NCI-H1105 (cell line): ENCODE data around the gene GUCA2A.

Source experiments
- DNase-seq: peaks from one replicate; lab custom pipeline; 2025; lab: John Stamatoyannopoulos, UW

The GUCA2A gene

GRCh38 chr1:42130061-42130660, 34.4 kb downstream of the GUCA2A start:
- DNase-seq: no peak

- no peak for DNase-seq
These were observed 35.6 kb downstream of the GUCA2A start for GRCh38 chr1:42128964-42129363.

GRCh38 chr1:42128499-42128898, 36.0 kb downstream of the GUCA2A start:
- no peak for DNase-seq

DNA sequence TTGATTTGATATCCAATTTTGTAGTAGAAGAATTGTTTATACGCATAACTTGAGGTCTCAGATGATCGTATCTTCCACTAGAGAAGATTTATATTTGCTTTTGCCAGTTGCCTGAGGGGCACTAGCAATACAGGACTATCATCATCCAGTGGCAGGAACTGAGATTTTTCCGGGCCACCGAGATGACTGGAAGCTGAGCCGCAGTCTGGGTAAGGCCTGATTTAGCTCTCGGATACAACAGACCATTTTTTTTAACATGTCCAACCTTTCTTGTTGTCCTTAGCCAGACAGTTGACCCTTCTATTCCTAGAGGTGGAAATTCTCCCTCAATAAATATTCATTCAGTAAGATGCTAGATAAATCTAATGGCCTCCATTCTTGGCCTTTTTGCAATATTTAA, 36.8 kb downstream of the GUCA2A start:
- no peak for DNase-seq

GRCh38 chr1:42125552-42125951, 39.0 kb downstream of the GUCA2A start:
- no peak for DNase-seq

GRCh38 chr1:42122408-42122807, 42.1 kb downstream of the GUCA2A start:
- no peak for DNase-seq

GRCh38 chr1:42118125-42118524, 46.4 kb downstream of the GUCA2A start:
- no peak for DNase-seq

GRCh38 chr1:42117214-42117613, 47.3 kb downstream of the GUCA2A start:
- no peak for DNase-seq

- no peak for DNase-seq
These were observed 50.3 kb downstream of the GUCA2A start for GRCh38 chr1:42114229-42114628.
